Activated CD4-positive, alpha-beta T cell treated with anti-CD3 and anti-CD28 coated beads, Interleukin-2, amount 50 U/mL, for 24 hours (primary cell): ENCODE results near the gene G6PC3.
"Not testable (repeated sequence)": the region's sequence is repeated elsewhere in the genome, so short reads cannot be mapped to it uniquely, and the experiment has no call there.

ENCODE experiments used
- DNase-seq, 2 donors: peaks; one replicate each; pipeline ENCODE4 v3.0.0-alpha.2; 2020; ENCODE audit warnings: low read depth in 1 of 2, low spot score in 1 of 2

The G6PC3 gene

GRCh38 chr17:44105941-44106340 is 35.4 kb downstream of the G6PC3 start:
- DNase-seq: no peak

- DNase-seq: no peak
Measured at GRCh38 chr17:44106801-44107200, 36.3 kb downstream of the G6PC3 start.

- no peak for DNase-seq
Measured at GRCh38 chr17:44108440-44109311, 38.1 kb downstream of the G6PC3 start.

GRCh38 chr17:44109312-44109630 is 38.7 kb downstream of the G6PC3 start:
- DNase-seq: no peak

- DNase-seq: no peak
Measured at GRCh38 chr17:44110011-44110686, 39.6 kb downstream of the G6PC3 start.

- DNase-seq: peak in 1 of 2 donors; percentile 34
Measured at GRCh38 chr17:44110823-44111633, 40.5 kb downstream of the G6PC3 start.

- no peak for DNase-seq
Measured at GRCh38 chr17:44111777-44112176, 41.2 kb downstream of the G6PC3 start.

- DNase-seq: no peak
Measured at GRCh38 chr17:44112284-44113280, 42.0 kb downstream of the G6PC3 start.

GRCh38 chr17:44113382-44113781 is 42.8 kb downstream of the G6PC3 start:
- no peak for DNase-seq

- DNase-seq: no peak
Measured at GRCh38 chr17:44113868-44114840, 43.6 kb downstream of the G6PC3 start.

- DNase-seq: no peak
Measured at GRCh38 chr17:44115585-44116415, 45.3 kb downstream of the G6PC3 start.

GRCh38 chr17:44117351-44117750 is 46.8 kb downstream of the G6PC3 start:
- no peak for DNase-seq

- DNase-seq: no peak
Measured at GRCh38 chr17:44118427-44119050, 48.0 kb downstream of the G6PC3 start.

GRCh38 chr17:44119062-44119461 is 48.5 kb downstream of the G6PC3 start:
- DNase-seq: no peak

GRCh38 chr17:44119798-44120197 is 49.3 kb downstream of the G6PC3 start:
- DNase-seq: no peak

- DNase-seq: not testable (repeated sequence)
Measured at GRCh38 chr17:44120281-44120680, 49.7 kb downstream of the G6PC3 start.

GRCh38 chr17:44120851-44121605 is 50.5 kb downstream of the G6PC3 start:
- DNase-seq: no peak
